Panc1 (cell line): ENCODE results near the gene SLC16A3.

Experiments
- POLR2AphosphoS5 ChIP-seq: IDR thresholded peaks from 2 replicates; pipeline ENCODE4 v1.6.1; 2012; ENCODE audit warnings: mild to moderate bottlenecking, low read depth, low read length, moderate library complexity
- SIN3A ChIP-seq: IDR thresholded peaks from 2 replicates; pipeline ENCODE4 v1.6.1; 2012; ENCODE audit warnings: low read depth, mild to moderate bottlenecking, low read length, moderate library complexity, borderline replicate concordance; ENCODE audit not compliant: insufficient read depth
- TCF7L2 ChIP-seq: IDR thresholded peaks from 2 replicates; pipeline ENCODE4 v1.6.1; 2011; ENCODE audit warnings: mild to moderate bottlenecking, low read depth, low read length, inconsistent platforms
- TF ChIP-seq, protein P1 (sequence below): fragments of 450-650 bp; IDR thresholded peaks from 2 replicates; pipeline ENCODE4 v1.5.1; 2017; ENCODE audit warnings: mild to moderate bottlenecking
- TF ChIP-seq, protein P2 (sequence below), 2 experiments: IDR thresholded peaks; 2 replicates each; pipeline ENCODE4 v1.6.1; 2011 to 2012; ENCODE audit warnings: low read depth in 2 of 2, control low read depth in 1 of 2, low read length in 1 of 2, mild to moderate bottlenecking in 1 of 2, moderate library complexity in 1 of 2; ENCODE audit not compliant: insufficient read depth in 1 of 2

DNA sequence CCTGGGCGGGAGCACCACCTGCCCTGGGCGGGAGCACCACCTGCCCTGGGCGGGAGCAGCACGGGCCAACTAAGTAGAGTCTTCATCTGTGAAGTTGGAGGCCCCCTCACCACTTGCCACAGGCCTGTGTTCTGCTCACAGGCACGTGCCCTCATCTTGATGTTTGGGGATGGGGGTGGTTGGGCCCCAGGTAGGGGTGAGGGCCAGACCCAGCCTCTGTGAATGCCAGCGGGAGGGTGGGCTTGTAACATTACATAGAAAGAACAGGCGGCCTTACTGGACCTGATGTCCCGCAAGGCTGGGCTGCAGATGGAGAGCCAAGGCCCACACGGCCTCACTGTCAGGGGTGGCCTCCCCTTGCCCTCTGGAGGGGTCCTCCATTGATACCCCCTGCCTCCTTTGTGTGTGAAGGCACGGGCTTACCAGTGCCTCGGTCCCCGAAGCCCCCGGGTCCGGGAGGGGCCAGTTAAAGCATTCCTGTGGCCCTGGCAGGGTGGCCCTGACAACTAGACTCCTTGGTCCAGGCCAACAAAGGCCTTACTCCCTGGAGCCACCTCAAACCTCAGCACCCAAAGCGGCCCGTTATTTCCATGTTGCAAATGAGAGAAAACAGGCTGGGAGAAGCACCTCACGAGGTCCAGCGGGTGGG lies 1.1 kb upstream of the SLC16A3 start:
- TF ChIP-seq, protein P1, sequence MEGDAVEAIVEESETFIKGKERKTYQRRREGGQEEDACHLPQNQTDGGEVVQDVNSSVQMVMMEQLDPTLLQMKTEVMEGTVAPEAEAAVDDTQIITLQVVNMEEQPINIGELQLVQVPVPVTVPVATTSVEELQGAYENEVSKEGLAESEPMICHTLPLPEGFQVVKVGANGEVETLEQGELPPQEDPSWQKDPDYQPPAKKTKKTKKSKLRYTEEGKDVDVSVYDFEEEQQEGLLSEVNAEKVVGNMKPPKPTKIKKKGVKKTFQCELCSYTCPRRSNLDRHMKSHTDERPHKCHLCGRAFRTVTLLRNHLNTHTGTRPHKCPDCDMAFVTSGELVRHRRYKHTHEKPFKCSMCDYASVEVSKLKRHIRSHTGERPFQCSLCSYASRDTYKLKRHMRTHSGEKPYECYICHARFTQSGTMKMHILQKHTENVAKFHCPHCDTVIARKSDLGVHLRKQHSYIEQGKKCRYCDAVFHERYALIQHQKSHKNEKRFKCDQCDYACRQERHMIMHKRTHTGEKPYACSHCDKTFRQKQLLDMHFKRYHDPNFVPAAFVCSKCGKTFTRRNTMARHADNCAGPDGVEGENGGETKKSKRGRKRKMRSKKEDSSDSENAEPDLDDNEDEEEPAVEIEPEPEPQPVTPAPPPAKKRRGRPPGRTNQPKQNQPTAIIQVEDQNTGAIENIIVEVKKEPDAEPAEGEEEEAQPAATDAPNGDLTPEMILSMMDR, result no peak
- TF ChIP-seq POLR2AphosphoS5 (no peak), TCF7L2 (no peak), SIN3A (no peak)
- TF ChIP-seq, protein P2, sequence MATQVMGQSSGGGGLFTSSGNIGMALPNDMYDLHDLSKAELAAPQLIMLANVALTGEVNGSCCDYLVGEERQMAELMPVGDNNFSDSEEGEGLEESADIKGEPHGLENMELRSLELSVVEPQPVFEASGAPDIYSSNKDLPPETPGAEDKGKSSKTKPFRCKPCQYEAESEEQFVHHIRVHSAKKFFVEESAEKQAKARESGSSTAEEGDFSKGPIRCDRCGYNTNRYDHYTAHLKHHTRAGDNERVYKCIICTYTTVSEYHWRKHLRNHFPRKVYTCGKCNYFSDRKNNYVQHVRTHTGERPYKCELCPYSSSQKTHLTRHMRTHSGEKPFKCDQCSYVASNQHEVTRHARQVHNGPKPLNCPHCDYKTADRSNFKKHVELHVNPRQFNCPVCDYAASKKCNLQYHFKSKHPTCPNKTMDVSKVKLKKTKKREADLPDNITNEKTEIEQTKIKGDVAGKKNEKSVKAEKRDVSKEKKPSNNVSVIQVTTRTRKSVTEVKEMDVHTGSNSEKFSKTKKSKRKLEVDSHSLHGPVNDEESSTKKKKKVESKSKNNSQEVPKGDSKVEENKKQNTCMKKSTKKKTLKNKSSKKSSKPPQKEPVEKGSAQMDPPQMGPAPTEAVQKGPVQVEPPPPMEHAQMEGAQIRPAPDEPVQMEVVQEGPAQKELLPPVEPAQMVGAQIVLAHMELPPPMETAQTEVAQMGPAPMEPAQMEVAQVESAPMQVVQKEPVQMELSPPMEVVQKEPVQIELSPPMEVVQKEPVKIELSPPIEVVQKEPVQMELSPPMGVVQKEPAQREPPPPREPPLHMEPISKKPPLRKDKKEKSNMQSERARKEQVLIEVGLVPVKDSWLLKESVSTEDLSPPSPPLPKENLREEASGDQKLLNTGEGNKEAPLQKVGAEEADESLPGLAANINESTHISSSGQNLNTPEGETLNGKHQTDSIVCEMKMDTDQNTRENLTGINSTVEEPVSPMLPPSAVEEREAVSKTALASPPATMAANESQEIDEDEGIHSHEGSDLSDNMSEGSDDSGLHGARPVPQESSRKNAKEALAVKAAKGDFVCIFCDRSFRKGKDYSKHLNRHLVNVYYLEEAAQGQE (IDR thresholded peaks at IDR 0.05; ENCODE audit: insufficient read depth in 1 of 2, low read depth in 2 of 2, low read length in 1 of 2), result no peak
